Stimulated activated CD4-positive, alpha-beta T cell treated with anti-CD3 and anti-CD28 coated beads, TNF-alpha, amount 100 ng/mL, for 4 hours (primary cell): Measurements from ENCODE around the gene GRID1.

Source experiments
- DNase-seq, 3 experiments: peaks; one replicate each; pipeline ENCODE4 v3.0.0-alpha.2; 2020; ENCODE audit warnings: low read depth in 3 of 3

The GRID1 gene

DNA sequence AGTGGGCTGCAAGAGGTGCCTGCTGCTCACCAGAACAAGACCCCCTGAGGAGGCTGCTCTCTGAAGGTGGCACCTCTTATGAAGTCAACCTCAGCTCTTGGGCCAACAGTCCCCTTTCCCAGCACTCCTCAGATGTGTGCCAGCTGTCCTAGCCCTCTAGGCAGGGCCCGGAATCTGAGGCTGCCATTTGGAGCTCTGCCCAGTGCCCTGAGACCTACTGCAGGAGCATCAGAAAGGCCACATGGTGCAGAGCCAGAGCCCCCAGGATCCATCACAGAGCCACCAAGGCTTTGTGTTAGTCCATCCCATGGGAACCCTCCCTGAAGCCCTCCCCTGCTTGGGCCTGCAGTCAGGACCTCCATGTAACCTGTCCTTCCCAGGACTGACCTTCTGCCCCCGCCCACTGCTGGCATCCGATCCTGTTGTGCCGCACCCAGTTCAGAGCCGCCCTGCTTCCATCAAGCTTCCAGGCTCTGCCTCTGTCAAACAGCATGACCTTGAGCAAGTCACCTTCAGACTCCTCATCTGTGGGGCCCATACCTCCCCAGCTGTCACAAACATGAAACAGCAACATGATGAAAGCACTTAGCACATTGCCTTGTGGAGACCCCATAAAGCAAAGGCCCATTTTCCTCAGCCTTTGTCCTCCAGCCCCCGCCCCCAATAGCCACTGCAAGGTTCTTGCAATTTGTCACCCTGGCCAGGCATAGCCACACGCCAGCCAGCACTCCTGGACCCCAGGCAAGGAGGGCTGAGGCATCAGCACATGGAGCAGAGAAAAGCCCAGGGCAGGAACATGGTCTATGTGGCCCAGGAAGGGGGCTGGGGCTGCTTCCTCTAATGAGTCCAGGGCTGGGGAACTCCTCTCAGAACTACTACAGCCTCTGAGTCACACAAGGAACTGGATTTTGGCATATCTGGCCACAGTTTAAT lies 51.7 kb downstream of the GRID1 start:
- DNase-seq: no peak

DNA sequence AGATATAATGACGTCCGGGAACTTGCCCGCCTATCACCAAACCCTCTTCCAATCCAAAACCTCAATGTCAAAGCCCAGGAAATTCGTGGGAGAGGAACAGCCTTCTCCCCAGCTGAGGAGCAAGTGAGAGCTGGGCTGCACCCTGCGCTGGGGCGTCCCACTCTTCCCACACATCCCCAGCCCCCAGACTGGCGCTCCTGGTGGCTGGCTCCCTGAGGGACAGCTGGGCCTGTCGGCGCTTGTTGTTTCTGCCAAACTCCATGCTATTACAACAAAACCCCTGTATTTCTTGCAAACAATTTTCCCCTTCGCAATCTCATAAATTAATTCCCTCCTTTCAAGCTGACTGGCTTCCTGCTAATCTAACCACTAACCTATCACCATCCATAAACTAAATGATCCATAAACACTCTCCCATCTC lies 53.0 kb downstream of the GRID1 start:
- no peak for DNase-seq

DNA sequence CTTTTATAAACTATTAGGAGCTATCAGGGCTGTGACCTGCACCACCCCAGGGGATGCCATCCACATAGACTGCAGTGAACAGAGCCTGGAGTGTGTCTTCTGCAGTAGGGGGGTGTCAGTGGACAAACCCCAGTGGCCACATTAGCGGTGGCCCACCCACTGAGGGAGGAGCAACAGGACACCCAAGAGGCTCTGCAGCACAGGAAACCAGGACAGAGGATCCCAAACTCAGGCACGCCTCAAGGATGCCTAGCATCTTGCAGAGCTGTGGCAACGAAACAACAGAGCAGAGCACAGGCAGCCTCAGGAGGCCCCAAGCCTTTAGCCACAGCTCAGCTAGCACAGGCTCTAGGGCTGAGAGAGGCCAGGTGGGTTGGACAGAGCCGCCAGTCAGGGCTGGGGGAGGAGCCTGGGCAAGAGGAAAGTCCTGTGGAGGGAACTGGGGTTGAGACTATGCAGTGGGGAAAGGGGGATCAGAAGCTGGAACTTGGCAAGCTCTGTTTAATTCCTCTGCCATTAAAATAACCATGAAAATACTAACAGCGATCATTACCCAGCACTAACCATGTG lies 53.8 kb downstream of the GRID1 start:
- no peak for DNase-seq

DNA sequence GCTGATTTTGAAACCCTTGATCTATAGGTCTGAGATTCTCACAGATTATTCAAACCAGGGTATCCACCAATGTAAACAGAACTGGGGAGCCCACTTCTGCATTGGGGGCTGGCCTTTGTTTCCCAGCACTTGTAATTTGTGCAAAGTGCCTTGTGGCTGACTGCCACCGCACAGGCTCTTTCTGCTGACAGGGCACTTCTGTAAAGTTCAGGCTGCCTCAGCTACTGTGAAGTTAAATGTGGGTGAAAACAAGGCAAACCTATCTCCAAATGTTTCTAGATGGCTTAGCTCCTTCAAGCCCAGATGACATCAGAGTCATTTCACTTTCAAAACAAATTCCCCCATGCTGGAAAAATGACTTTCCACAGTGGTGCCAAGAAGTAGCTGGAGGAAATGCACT lies 54.7 kb downstream of the GRID1 start:
- DNase-seq: no peak

DNA sequence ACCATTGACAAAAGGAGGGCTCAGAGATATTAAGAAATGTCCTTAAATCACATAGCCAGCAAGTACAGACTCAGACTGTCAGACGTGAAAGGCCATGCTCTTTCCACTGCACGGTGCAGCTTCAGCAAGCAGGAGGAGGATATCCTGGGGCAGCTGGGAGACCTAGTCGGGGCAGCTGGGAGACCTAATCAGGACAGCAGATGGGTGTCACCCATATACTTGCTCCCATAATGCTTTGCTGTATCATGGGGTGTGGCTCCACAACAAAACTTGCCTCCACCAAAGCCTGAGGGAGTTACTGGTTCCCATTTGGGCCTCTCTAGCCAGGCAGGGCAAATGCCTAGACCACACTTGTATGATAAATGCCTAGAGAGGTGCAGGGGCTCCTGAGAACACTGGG lies 55.4 kb downstream of the GRID1 start:
- DNase-seq: no peak

DNA sequence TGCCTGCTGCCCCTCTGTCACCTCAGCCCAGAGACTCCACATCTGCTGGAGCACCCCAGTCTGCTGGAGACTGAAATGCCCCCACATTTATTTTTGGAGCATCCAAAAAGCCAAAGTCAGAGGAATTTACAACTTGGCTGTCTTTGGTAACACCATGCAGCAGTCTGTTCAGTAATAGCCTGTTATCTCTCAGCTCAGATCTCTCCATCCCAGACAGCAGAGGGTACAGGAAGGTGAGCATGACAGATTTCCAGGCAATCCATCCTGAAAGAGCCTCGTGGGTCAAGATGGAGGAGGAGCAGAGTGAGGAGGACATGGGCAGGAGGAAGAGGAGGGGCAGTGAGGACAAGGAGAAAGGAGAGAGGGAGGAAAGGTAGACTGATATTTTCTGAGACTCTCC lies 55.9 kb downstream of the GRID1 start:
- no peak for DNase-seq

DNA sequence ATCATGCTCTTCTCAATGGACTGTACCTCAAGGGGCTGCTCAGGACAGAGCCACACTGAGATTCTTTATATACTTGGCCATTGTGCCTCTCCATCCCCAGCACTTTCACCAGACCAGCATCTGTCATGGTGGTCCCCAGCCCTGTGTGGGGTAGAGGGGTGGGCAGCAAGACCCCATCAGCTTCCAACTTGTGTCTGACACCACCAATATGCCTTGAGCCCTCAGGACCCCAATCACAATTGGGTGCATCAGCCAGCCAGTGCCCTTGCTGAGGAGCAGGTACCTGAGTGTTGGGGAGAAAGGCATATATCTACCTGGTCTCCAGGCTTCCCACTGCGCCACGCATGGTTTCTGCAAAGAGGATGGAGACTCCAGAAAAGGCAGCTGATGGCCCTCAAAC lies 56.3 kb downstream of the GRID1 start:
- no peak for DNase-seq

DNA sequence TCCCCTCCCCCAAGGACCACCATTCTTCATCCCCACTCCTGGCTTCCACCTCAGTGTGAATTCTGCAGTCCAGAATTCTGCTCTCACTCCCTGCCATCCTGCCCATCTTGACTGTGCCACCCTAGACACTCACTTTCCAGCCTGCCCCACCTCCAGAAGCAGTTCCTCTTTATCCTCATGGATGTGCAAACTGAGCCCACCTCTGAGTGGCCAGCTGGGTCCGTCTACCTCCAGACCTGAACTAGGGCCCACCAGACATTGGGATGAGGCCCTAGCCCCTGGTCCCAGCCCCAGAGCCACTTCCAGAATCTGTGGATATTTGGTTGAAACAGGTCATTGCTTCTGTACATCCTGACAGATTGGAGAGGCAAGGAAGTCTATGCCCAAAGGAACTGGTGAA lies 58.5 kb downstream of the GRID1 start:
- DNase-seq: no peak

DNA sequence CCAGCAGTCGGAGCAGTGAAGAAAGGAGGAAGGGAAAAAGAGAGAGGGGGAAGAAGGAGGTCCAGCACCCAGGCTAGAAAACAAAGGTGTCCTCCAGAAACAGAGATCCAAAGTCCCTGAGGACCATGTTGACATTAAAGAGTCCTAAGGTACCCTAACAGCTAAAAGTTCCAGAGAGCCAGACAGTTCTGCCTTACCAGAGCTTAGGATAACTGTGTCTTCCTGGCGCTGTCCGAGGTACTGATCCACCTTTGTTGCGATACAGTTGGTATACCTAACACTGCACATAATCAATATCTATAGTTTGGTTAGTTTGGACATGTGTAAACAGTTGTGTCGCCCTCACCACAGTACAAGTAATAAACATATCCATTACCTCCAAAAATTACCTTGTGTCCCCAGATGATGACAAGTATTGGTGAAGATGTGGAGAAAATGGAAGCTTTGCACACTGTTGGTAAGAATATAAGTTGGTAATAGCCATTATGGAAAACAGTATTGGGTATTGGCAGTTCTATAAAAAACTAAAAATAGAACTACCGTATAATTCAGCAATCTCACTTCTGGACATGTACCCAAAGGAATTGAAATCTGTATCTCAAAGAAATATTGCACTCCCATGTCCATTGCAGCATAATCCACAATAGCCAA lies 59.8 kb downstream of the GRID1 start:
- no peak for DNase-seq

DNA sequence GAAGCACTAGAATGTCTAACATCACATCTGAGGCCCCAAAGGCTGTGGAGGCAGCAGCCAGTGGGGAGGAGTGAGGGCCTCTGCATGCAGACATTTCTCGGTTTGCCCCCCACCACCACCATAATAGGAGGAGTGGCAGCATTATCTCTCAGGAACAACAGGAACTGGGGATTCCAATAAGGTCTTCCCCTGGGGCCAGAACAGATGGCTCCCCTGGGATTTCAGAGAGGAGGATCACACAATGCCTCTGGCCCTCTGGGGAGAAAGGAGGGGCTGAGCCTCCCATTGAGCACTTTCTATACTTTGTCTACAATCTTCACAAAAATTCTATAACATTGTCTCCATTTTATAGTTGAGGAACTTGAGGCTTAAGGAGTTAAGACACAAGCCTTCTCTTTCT lies 61.1 kb downstream of the GRID1 start:
- no peak for DNase-seq

DNA sequence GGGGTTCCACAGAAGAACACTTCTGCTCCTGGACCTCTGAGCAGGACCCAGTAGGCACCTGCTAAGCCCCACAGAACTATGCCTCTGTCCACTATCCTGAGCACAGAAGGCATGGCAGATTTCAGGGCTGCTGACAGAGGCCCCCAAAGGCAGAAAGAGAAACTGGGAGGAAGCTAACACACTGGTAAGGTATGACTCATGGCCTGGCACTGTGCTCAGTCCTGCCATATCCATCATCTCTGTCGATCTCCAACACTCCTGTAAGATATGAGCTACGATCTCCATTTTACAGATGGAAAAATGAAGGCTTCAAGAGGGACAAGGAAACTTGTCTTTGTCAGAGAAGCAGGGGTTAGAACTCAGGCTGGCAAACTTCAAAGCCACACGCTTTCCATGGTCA lies 62.2 kb downstream of the GRID1 start:
- no peak for DNase-seq

DNA sequence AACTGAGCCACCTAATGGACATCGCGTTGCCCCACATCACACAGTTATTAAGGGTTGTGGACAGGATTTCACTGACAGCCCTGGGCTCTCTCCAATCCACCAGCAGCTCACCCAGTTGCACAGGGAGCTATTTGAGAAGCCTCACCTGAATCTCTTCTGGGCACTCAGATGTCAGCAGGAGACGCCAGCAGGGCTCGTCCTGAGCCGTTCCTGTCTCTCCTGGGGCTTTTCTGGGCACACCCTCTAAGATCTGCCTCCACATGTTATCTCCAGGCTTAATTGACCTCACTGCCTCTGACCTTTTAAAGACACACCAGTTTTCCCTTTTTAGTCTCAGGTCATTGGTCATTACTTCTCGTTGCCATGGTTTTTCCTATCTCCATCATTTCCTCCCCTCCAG lies 63.0 kb downstream of the GRID1 start:
- no peak for DNase-seq

DNA sequence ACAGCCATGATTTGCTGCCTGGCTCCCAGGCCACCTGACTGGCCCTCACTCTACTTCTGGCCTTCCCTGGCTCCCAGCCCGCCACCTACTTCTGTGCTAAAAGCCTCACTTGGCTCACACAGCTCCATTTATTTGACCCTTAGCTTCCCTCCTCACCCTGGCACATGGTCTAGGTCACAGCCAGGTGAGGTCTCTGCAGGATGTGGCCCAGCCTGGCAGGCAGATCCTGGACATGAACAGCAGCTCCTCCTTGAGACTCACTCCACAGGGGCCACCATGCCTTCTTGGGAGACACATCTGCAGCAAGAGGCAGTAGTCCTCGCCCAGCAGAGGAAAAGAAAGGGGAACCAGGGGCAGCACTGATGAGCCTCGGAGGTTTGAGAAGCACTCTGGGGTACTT lies 64.6 kb downstream of the GRID1 start:
- DNase-seq: no peak

DNA sequence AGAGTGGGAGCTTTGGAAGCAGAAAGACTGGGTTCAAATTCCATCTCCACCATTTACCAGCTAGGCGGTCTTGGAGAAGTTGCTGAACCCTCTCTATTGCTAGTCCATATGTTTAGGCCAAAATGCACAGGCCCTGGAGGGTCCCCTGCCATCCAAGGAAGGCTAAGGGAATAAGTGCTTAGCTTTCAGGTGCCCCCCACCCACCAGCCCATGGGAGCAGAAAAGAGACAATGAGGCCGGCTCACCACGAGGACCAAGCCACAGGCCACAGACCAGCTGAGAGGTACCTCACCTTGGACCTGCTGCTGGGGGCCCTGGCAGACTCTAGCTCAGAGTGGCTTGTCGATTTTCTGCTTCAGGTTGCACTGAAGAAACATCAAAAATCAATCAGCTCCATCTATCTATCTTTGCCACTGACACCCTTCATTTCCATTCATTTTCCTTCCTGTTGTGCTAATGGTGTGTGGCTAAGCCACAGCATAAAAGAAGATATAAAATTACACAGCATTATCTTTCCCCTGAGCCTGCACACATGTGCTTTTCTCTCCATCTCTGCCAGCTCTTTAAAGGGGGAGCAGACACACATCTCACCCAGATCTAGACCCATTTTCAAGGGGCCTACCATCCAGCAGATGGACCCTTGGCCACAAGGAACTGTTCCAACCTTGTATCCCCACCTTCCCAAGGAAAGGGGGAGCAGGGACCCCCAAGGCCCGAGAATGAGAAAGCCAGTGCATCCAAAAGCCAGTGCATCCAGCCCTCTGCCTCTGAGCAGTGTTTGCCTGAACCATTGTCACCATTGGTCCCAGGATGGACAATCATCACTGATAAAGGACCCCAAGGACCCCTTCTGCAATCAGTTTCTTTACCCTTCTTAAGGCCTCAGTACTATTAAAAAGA lies 65.4 kb downstream of the GRID1 start:
- no peak for DNase-seq

DNA sequence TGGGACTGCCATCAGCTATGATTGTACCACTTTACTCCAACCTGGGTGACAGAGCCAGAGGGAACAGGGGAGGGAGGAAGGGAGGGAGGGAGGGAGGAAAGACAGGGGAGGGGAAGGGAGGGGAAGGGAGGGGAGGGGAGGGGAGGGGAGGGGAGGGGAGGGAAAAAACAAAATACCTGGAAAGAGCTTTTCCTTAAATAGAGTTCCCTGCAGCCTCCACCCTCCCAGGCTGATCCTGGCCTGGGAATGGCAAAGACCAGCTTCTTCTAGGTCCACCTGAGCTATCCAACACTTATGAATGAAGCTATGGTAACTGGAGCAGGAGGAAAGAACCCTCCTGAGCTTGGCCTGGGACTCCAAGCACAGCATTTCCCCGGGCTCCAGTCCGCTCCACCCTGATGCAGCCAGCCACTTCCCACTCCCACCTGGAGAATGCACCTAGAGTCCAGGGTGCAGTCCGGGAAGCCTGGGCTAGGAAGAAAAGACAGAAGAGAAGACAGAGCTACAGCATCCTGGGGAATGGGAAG lies 66.1 kb downstream of the GRID1 start:
- DNase-seq: no peak

DNA sequence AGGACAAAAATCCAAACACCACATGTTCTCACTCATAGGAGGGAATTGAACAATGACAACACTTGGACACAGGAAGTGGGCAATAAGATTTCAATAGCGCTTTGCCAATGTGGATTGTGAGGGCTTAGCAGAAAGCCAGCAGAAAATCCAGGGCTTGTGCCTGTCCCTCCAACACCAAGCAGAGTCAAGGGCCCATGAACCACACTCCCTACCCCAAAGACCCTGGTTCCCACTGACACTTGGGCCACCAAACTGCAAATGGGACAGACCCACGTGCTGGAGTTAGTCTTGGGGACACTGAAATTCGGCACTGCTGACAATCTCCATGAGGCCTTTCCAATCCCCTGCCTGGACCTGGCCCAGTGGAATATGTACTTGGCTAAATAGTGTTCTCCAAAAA lies 67.0 kb downstream of the GRID1 start:
- no peak for DNase-seq

DNA sequence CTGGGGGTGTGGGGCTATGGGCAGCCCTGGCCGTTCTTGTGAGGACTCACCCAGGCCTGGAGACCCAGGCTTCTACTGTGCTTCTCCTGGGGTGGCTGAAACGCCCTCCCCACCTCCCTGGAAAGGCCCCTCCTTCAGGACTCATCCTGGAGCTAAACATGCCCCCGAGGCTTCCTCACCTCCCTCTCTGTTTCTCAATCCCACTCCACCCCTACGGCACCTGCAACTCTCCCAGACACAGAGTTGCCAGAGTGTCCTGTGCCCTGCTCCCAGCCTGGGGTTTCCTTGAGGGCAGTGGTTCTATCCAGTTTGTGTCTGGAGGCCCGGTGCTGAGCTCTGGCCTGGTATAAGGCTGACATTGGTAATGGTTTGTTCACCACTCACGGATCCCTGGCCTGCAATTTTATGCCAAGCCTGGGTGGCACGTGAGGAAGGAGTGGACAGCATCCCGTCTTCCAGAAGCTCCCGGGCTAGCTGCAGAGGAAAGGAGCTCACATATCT lies 68.0 kb downstream of the GRID1 start:
- DNase-seq: no peak

DNA sequence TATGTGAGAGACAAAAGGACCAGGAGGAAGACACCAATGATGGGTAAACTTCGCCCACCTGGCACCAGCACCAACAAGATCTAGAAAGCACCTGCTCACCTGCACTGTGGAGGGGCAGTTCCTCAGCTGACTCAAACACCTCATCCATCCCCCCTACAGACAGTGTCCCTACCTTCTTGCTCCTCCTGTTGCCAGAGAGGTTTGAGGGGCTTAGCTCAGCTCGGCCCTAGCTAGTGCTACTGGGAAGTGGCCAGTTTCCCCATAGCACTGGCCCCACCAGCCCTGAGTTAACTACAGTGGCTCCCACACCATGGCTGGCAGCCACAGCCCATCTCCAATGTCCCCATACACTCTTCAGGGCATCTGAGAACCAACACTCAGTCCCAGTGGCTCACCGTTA lies 70.8 kb downstream of the GRID1 start:
- DNase-seq: no peak

DNA sequence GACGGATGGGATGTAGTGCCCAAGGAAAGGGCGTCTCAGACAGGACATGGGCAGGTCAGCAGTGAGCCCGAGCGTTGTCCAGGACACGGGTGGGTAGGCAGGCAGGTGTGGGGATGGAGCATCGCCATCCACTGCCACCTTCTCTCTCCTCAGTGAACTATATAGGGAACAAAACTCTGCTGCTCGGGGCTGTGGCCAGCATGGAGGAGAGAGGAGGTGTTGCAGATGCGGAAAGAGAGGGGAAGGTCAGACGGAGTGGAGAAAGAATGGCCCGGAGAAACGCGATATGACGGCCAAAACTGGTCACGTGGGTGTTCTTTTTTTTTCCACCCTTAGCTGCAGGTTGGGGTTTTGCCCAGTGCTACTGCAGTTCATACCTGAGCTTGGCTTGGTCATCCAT lies 71.2 kb downstream of the GRID1 start:
- no peak for DNase-seq

DNA sequence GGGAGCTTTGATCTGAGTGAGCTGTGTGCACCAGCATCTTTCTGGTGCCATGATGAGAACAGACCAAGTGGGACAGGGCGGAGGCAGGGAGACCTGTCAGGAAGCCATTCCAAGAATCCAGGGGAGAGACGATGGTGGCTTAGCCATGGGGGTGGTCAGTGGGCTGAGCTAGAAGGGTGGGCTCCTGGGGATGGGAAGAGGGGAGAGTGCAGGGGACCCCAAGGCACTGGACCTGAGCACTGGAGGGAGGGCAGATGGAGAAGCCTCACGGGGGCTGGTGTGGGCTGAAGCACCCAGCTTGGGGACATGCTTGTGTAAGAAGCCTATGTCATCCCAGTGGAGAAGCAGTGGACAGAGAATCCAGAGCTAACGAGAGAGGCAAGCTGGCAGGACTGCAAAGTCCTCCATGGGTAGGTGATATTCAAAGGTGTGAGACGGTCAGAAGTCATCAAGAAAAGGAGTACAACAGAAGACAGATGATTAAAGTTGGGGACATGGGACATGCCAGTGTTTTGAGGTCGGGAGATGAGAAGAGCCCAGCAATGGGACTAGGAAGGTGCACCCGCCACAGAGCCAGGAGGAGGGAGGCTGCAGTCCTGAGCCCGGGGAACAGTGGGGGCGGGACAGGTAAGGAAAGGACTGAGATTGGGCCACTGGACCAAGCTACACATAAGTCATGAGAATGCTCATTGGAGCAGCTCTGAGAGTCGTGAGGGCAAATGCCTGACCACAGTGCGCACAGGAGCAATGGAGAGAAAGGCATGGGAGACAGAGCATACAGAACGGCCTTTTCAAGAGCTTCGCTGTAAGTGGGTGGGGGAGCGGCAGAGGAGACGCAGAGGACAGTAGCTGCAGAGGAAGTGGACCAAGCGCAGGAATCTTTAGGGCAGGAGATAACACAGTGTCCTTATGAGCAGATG lies 72.0 kb downstream of the GRID1 start:
- DNase-seq: no peak
